Brain pericyte (primary cell): Measurements from ENCODE around the gene ZNF280D.

Experiments
- DNase-seq: peaks from one replicate; pipeline ENCODE4 v3.0.0-alpha.2; 2012; ENCODE audit warnings: low read depth, low spot score

Gene ZNF280D

GRCh38 chr15:56640127-56640526 lies 93.2 kb downstream of the ZNF280D start:
- no peak for DNase-seq

GRCh38 chr15:56639631-56640030 lies 93.7 kb downstream of the ZNF280D start:
- DNase-seq = no peak

- no peak for DNase-seq
Observed at GRCh38 chr15:56631765-56632164, 101.5 kb downstream of the ZNF280D start.

GRCh38 chr15:56628893-56629532 lies 104.3 kb downstream of the ZNF280D start:
- no peak for DNase-seq

- no peak for DNase-seq
Observed at GRCh38 chr15:56619887-56620286, 113.4 kb downstream of the ZNF280D start.

GRCh38 chr15:56617628-56618027 lies 115.7 kb downstream of the ZNF280D start:
- no peak for DNase-seq

- no peak for DNase-seq
Observed at GRCh38 chr15:56616551-56616950, 116.8 kb downstream of the ZNF280D start.

GRCh38 chr15:56613811-56614210 lies 119.5 kb downstream of the ZNF280D start:
- DNase-seq = no peak

- DNase-seq = no peak
Observed at GRCh38 chr15:56608993-56609392, 124.3 kb downstream of the ZNF280D start.

- DNase-seq = no peak
Observed at GRCh38 chr15:56608140-56608778, 125.0 kb downstream of the ZNF280D start.

- DNase-seq = no peak
Observed at GRCh38 chr15:56602253-56602652, 131.1 kb downstream of the ZNF280D start.

- no peak for DNase-seq
Observed at GRCh38 chr15:56600380-56600779, 132.9 kb downstream of the ZNF280D start.

- no peak for DNase-seq
Observed at GRCh38 chr15:56598991-56599390, 134.3 kb downstream of the ZNF280D start.

GRCh38 chr15:56587686-56588085 lies 145.6 kb downstream of the ZNF280D start:
- DNase-seq = no peak

- DNase-seq = no peak
Observed at GRCh38 chr15:56586206-56586605, 147.1 kb downstream of the ZNF280D start.

GRCh38 chr15:56582785-56583184 lies 150.5 kb downstream of the ZNF280D start:
- no peak for DNase-seq
